Panc1 (cell line): Measurements from ENCODE around the gene KIF18B. TPM values are rescaled to one million over a fixed set of nuclear protein-coding genes. Genes with fewer than 3 reads are reported as not detected.

ENCODE experiments used
- ATAC-seq: fragments of 200-7000 bp; cut with Tn5 transposase; 2 replicates; pipeline ENCODE4 v1.9.1; 2020; ENCODE audit warnings: mild to moderate bottlenecking, moderate library complexity
- BruUV-seq: library from RNA; stranded (reverse); fragments of 400-500 nt; replicated peaks from 2 replicates; lab custom pipeline; 2021; lab: Mats Ljungman, UMichigan
- CTCF ChIA-PET: fragments of 300-600 bp; sonication (Branson Sonifier 250); formaldehyde crosslinking; loops from one replicate; lab custom pipeline; 2022; ENCODE audit warnings: antibody characterized with exemption; lab: Charles Lee
- POLR2A ChIA-PET: fragments of 300-600 bp; sonication (Branson Sonifier 250); formaldehyde crosslinking; loops from one replicate; lab custom pipeline; 2022; ENCODE audit warnings: antibody characterized with exemption; lab: Charles Lee
- DNase-seq: peaks from one replicate; pipeline ENCODE4 v3.0.0-alpha.2; 2010; ENCODE audit warnings: low read depth, low spot score
- H3K27ac ChIP-seq: 2 replicates; pipeline ENCODE4 v1.5.1; 2011; ENCODE audit warnings: mild to moderate bottlenecking, low read length, inconsistent platforms
- H3K27me3 ChIP-seq: fragments of 200-500 bp; sonication (Bioruptor generic); 2 replicates; pipeline ENCODE4 v1.6.0; 2014; ENCODE audit warnings: low read length, inconsistent platforms; ENCODE audit not compliant: control insufficient read depth, insufficient read depth
- H3K36me3 ChIP-seq: fragments of 200-500 bp; sonication (Bioruptor generic); 2 replicates; pipeline ENCODE4 v1.5.1; 2014; ENCODE audit warnings: inconsistent platforms, mild to moderate bottlenecking, low read length, moderate library complexity; ENCODE audit not compliant: control insufficient read depth, insufficient read depth
- H3K4me1 ChIP-seq: 2 replicates; pipeline ENCODE4 v1.5.1; 2011; ENCODE audit warnings: inconsistent platforms, mild to moderate bottlenecking, low read length, moderate library complexity; ENCODE audit not compliant: control insufficient read depth, insufficient read depth
- H3K4me3 ChIP-seq, 2 experiments: 2 replicates each; pipeline ENCODE4 v1.5.1; 2011 to 2012; ENCODE audit warnings: low read depth in 2 of 2, low read length in 2 of 2, mild to moderate bottlenecking in 2 of 2, inconsistent platforms in 1 of 2, moderate library complexity in 1 of 2
- H3K9me3 ChIP-seq: fragments of 200-500 bp; sonication (Bioruptor generic); 2 replicates; pipeline ENCODE4 v1.5.1; 2014; ENCODE audit warnings: low read depth, mild to moderate bottlenecking, inconsistent platforms, low read length, moderate library complexity; ENCODE audit not compliant: control insufficient read depth, insufficient read depth
- POLR2AphosphoS5 ChIP-seq: IDR thresholded peaks from 2 replicates; pipeline ENCODE4 v1.6.1; 2012; ENCODE audit warnings: mild to moderate bottlenecking, low read depth, low read length, moderate library complexity
- SIN3A ChIP-seq: IDR thresholded peaks from 2 replicates; pipeline ENCODE4 v1.6.1; 2012; ENCODE audit warnings: low read depth, mild to moderate bottlenecking, low read length, moderate library complexity, borderline replicate concordance; ENCODE audit not compliant: insufficient read depth
- TCF7L2 ChIP-seq: IDR thresholded peaks from 2 replicates; pipeline ENCODE4 v1.6.1; 2011; ENCODE audit warnings: mild to moderate bottlenecking, low read depth, low read length, inconsistent platforms
- in situ Hi-C: cut with HindIII; loops from 2 replicates; pipeline ENCODE4 v1.10.0; 2016; ENCODE audit warnings: low sequenced_read_pairs, low pct_unique_long_range_greater_than_20kb
- intact Hi-C: fragments of 100-400 bp; cut with micrococcal nuclease; formaldehyde crosslinking; loops from one replicate; pipeline ENCODE4 v1.10.0; 2022; ENCODE audit not compliant: unreplicated experiment
- total RNA-seq: library from RNA; stranded (reverse); gene quantifications from one replicate; pipeline ENCODE4 v1.2.1, GENCODE V29; 2021; ENCODE audit not compliant: unreplicated experiment
- TF ChIP-seq, protein P1 (sequence below), 2 experiments: IDR thresholded peaks; 2 replicates each; pipeline ENCODE4 v1.6.1; 2011 to 2012; ENCODE audit warnings: low read depth in 2 of 2, control low read depth in 1 of 2, low read length in 1 of 2, mild to moderate bottlenecking in 1 of 2, moderate library complexity in 1 of 2; ENCODE audit not compliant: insufficient read depth in 1 of 2
- TF ChIP-seq, protein P2 (sequence below): fragments of 450-650 bp; IDR thresholded peaks from 2 replicates; pipeline ENCODE4 v1.5.1; 2017; ENCODE audit warnings: mild to moderate bottlenecking

The KIF18B gene
- total RNA-seq, 1 experiment from 2014 or later = 31.3 TPM

DNA sequence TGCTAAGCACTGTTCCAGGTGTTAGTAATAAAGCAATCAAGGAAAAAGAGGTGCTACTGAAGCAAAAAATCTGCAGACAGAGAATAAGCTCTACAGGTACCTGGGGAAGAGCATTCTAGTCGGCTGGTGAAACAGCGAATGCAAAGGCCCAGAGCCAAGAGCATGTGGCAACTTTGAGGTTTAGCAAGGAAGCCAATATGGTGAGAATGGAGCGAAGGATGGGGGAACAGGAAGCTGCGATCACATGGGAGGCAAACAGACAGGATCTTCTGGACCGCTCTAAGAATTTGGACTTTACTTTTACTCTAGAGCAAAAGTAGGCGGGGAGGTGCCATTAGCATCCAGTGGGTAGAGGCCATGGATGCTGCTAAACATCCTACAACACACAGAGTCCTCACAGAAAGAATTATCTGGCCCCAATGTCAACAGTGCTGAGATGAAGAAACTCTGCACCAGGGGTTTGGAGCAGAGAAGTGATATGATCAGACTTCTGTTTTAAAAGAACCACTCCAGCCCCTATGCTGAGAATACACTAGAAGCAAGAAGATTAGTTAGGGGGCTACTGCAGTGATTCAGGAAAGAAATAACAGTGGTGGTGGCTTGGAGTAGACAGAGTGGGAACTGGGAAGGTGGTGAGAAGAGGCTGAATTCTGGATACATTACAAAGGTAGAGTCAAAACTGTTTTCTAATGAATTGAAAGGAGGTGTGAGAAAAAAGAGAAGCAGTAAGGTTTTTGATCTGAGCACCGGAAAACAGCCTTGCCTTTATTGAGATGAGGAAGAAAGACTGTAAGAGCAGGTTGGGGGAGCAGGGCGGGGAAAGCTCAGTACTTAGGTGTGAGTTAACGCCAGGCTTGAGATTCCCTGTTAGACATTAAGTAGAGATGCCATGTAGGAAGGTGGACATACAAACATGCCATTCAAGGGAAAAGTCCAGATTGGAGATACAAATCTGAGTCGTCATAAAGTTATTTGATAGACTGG is 59.3 kb downstream of the KIF18B start:
- no peak for ATAC-seq
- intact Hi-C loops (no loop called here), in situ Hi-C loops (no loop called here)
- no peaks in the 10 kb centered on the region for H3K4me1 ChIP-seq
- no TSS peak for BruUV-seq
- DNase-seq = no peak
- no peak overlapping the region for H3K4me3 ChIP-seq
- no peaks in the 10 kb centered on the region for H3K27me3 ChIP-seq
- no peak overlapping the region for H3K27ac ChIP-seq
- H3K36me3 ChIP-seq = peaks cover 9% of the 10 kb centered on the region
- ChIA-PET CTCF (no interaction called here), POLR2A (no interaction called here)
- TF ChIP-seq TCF7L2 = no peak
- no peak for TF ChIP-seq POLR2AphosphoS5
- TF ChIP-seq, protein P1, sequence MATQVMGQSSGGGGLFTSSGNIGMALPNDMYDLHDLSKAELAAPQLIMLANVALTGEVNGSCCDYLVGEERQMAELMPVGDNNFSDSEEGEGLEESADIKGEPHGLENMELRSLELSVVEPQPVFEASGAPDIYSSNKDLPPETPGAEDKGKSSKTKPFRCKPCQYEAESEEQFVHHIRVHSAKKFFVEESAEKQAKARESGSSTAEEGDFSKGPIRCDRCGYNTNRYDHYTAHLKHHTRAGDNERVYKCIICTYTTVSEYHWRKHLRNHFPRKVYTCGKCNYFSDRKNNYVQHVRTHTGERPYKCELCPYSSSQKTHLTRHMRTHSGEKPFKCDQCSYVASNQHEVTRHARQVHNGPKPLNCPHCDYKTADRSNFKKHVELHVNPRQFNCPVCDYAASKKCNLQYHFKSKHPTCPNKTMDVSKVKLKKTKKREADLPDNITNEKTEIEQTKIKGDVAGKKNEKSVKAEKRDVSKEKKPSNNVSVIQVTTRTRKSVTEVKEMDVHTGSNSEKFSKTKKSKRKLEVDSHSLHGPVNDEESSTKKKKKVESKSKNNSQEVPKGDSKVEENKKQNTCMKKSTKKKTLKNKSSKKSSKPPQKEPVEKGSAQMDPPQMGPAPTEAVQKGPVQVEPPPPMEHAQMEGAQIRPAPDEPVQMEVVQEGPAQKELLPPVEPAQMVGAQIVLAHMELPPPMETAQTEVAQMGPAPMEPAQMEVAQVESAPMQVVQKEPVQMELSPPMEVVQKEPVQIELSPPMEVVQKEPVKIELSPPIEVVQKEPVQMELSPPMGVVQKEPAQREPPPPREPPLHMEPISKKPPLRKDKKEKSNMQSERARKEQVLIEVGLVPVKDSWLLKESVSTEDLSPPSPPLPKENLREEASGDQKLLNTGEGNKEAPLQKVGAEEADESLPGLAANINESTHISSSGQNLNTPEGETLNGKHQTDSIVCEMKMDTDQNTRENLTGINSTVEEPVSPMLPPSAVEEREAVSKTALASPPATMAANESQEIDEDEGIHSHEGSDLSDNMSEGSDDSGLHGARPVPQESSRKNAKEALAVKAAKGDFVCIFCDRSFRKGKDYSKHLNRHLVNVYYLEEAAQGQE (IDR thresholded peaks at IDR 0.05; ENCODE audit: insufficient read depth in 1 of 2, low read depth in 2 of 2, low read length in 1 of 2) = no peak
- TF ChIP-seq, protein P2, sequence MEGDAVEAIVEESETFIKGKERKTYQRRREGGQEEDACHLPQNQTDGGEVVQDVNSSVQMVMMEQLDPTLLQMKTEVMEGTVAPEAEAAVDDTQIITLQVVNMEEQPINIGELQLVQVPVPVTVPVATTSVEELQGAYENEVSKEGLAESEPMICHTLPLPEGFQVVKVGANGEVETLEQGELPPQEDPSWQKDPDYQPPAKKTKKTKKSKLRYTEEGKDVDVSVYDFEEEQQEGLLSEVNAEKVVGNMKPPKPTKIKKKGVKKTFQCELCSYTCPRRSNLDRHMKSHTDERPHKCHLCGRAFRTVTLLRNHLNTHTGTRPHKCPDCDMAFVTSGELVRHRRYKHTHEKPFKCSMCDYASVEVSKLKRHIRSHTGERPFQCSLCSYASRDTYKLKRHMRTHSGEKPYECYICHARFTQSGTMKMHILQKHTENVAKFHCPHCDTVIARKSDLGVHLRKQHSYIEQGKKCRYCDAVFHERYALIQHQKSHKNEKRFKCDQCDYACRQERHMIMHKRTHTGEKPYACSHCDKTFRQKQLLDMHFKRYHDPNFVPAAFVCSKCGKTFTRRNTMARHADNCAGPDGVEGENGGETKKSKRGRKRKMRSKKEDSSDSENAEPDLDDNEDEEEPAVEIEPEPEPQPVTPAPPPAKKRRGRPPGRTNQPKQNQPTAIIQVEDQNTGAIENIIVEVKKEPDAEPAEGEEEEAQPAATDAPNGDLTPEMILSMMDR = no peak
- TF ChIP-seq SIN3A = no peak
- H3K9me3 ChIP-seq = no peaks in the 10 kb centered on the region

DNA sequence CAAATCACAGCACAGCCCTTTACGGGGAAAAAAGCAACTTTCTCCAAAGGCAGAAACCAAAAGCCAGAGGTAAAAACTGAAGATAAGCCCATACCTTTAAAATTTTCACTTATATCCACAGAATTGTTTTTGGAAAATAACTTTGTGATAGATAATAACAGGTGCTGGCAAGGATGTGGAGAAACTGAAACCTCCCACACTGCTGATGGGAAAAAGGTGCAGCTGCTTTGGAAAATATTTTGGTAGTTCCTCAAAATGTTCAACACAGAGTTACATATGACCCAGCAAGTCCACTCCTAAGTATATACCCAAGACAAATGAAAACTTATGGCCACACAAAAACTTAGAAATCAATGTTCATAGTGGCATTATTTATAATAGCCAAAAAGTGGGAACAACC is 60.6 kb downstream of the KIF18B start:
- no peak for DNase-seq
- in situ Hi-C loops (no loop called here), intact Hi-C loops (no loop called here)
- Histone ChIP-seq H3K4me3 (no peak overlapping the region), H3K36me3 (peaks cover 14% of the 10 kb centered on the region), H3K4me1 (no peaks in the 10 kb centered on the region), H3K27ac (no peak overlapping the region), H3K27me3 (no peaks in the 10 kb centered on the region), H3K9me3 (no peaks in the 10 kb centered on the region)
- no peak for TF ChIP-seq TCF7L2
- no peak for TF ChIP-seq POLR2AphosphoS5
- TF ChIP-seq, protein P1 (IDR thresholded peaks at IDR 0.05; ENCODE audit: insufficient read depth in 1 of 2, low read depth in 2 of 2, low read length in 1 of 2) = no peak
- TF ChIP-seq SIN3A = no peak
- TF ChIP-seq, protein P2 = no peak
- no TSS peak for BruUV-seq
- ChIA-PET POLR2A (no interaction called here), CTCF (no interaction called here)
- ATAC-seq = no peak
